ENCODE measurements around the gene SMAD6. TPM values are rescaled to one million over a fixed set of nuclear protein-coding genes. Genes with fewer than 3 reads are reported as not detected.

SMAD6 gene
- total RNA-seq, 1 experiment from 2014 or later: 6.6 TPM

- TF ChIP-seq TCF7L2 (IDR thresholded peaks at IDR 0.05; ENCODE audit: borderline replicate concordance, extremely low read depth, insufficient read depth, insufficient read length) (no peak), EZH2phosphoT487 (IDR thresholded peaks at IDR 0.05; ENCODE audit: borderline replicate concordance) (no peak), SP1 (IDR thresholded peaks at IDR 0.05; ENCODE audit: low read depth) (no peak)
Observed at GRCh38 chr15:66738116-66738515, 36.1 kb downstream of the SMAD6 start (continued).

DNA sequence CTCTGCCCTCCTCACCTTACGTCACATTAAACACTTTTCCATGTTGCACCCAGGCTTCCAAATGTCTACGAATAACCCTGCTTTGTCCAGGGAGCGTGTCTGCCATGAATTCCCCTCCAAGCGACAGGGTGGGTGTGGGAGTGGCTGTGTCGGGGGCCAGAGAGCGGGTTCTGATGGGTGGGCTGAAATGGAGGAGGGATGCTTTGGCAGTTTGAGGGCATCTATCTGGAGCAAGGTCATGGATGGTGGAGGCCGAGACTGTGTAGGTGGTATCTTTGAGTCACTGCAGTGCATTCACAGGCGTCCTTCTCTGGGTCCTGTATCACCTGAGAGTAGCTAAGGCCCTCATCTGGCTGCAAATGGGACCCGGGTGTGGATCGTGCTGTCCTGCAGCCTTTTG is 36.6 kb downstream of the SMAD6 start:
- no peaks in the 10 kb centered on the region; a peak in 1 of 4 replicates for H3K4me1 ChIP-seq (ENCODE audit: control insufficient read depth in 1 of 2, insufficient read depth in 2 of 2, low read length in 2 of 2)
- POLR2A ChIA-PET: no interaction called here
- no peak overlapping the region for H3K9ac ChIP-seq (ENCODE audit: low read length)
- no peaks in the 10 kb centered on the region for H3K27me3 ChIP-seq (ENCODE audit: insufficient read depth, low read length)
- H3K36me3 ChIP-seq (ENCODE audit: control insufficient read depth in 1 of 2, insufficient read depth in 2 of 2, low read length in 2 of 2): no peaks in the 10 kb centered on the region
- H3K9me3 ChIP-seq (ENCODE audit: control insufficient read depth in 1 of 2, insufficient read depth in 1 of 2, low read depth in 1 of 2, low read length in 2 of 2): no peaks in the 10 kb centered on the region
- RAD21 ChIA-PET (ENCODE audit: low non-redundant PET in 1 of 2, low total read pairs in 2 of 2, uncharacterized antibody in 2 of 2, unreplicated experiment in 2 of 2): no interaction called here
- H3K4me2 ChIP-seq (ENCODE audit: low read length): no peak overlapping the region
- no peak for DNase-seq (ENCODE audit: low read depth, low spot score)
- H4K20me1 ChIP-seq (ENCODE audit: insufficient read depth): no peaks in the 10 kb centered on the region
- CTCF ChIA-PET: interaction anchor here (0.7 kb wide), 1 partner anchor 18 kb away, joined by 5 read pairs; no protein-coding TSS in a partner anchor
- no peak for TF ChIP-seq CTCF (IDR thresholded peaks at IDR 0.05 in 2 of 3, conservative IDR thresholded peaks at IDR 0.05 in 1 of 3; ENCODE audit: borderline replicate concordance in 1 of 3, insufficient read depth in 1 of 3, low read depth in 2 of 3, low read length in 2 of 3)
- TF ChIP-seq, protein P1, sequence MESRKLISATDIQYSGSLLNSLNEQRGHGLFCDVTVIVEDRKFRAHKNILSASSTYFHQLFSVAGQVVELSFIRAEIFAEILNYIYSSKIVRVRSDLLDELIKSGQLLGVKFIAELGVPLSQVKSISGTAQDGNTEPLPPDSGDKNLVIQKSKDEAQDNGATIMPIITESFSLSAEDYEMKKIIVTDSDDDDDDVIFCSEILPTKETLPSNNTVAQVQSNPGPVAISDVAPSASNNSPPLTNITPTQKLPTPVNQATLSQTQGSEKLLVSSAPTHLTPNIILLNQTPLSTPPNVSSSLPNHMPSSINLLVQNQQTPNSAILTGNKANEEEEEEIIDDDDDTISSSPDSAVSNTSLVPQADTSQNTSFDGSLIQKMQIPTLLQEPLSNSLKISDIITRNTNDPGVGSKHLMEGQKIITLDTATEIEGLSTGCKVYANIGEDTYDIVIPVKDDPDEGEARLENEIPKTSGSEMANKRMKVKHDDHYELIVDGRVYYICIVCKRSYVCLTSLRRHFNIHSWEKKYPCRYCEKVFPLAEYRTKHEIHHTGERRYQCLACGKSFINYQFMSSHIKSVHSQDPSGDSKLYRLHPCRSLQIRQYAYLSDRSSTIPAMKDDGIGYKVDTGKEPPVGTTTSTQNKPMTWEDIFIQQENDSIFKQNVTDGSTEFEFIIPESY (IDR thresholded peaks at IDR 0.05; ENCODE audit: extremely low read depth, insufficient replicate concordance, low read length): no peak
- no peak for TF ChIP-seq ELF1 (IDR thresholded peaks at IDR 0.05; ENCODE audit: borderline replicate concordance, low read depth)
- no peak for TF ChIP-seq ZFX (IDR thresholded peaks at IDR 0.05)
- TF ChIP-seq JUND (IDR thresholded peaks at IDR 0.05): no peak
- no peak for TF ChIP-seq POLR2AphosphoS5 (IDR thresholded peaks at IDR 0.05; ENCODE audit: low read depth, low read length)
- TF ChIP-seq, protein P2, sequence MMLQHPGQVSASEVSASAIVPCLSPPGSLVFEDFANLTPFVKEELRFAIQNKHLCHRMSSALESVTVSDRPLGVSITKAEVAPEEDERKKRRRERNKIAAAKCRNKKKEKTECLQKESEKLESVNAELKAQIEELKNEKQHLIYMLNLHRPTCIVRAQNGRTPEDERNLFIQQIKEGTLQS (IDR thresholded peaks at IDR 0.05): no peak
- TF ChIP-seq SRF (IDR thresholded peaks at IDR 0.05; ENCODE audit: low read depth): no peak
- TF ChIP-seq ZNF274 (IDR thresholded peaks at IDR 0.05; ENCODE audit: low read depth, low read length): no peak
- TF ChIP-seq RAD21 (IDR thresholded peaks at IDR 0.05; ENCODE audit: low read depth): no peak
- TF ChIP-seq SP1 (IDR thresholded peaks at IDR 0.05; ENCODE audit: low read depth): no peak
- no peak for TF ChIP-seq YY1 (IDR thresholded peaks at IDR 0.05; ENCODE audit: extremely low read depth, insufficient replicate concordance, low read depth, low read length)
- TF ChIP-seq FOSL1 (IDR thresholded peaks at IDR 0.05; ENCODE audit: low read depth): no peak
- no peaks in the 10 kb centered on the region for H3K79me2 ChIP-seq (ENCODE audit: insufficient read depth, low read length)
- H3K27ac ChIP-seq (ENCODE audit: low read depth, low read length): no peak overlapping the region
- no peak overlapping the region for H2AFZ ChIP-seq (ENCODE audit: low read depth, low read length, poor library complexity, severe bottlenecking)
- no TSS peak for BruUV-seq (replicated peaks)
- no peak for ATAC-seq
- no peaks in the 10 kb centered on the region for H3K9me2 ChIP-seq (ENCODE audit: insufficient read depth)
- intact Hi-C loops (cut with micrococcal nuclease): no loop called here
- H3K4me3 ChIP-seq (replicated peaks in 1 of 2; ENCODE audit: low read depth in 1 of 2, low read length in 2 of 2): no peak overlapping the region

Measured in HCT116 (cell line).